HCT116 (cell line): ENCODE measurements around the gene SYDE2. TPM values are rescaled to one million over a fixed set of nuclear protein-coding genes. Genes with fewer than 3 reads are reported as not detected.

Experiments
- ATAC-seq: fragments of 200-7000 bp; cut with Tn5 transposase; 2 replicates; pipeline ENCODE4 v1.9.1; 2020; ENCODE audit warnings: mild to moderate bottlenecking, moderate library complexity
- BruUV-seq: library from RNA; stranded (reverse); fragments of 400-500 nt; replicated peaks from 2 replicates; lab custom pipeline; 2021; lab: Mats Ljungman, UMichigan
- CTCF ChIA-PET: fragments of 300-600 bp; sonication (Branson Sonifier 250); formaldehyde crosslinking; loops from one replicate; lab custom pipeline; 2021; ENCODE audit warnings: antibody characterized with exemption; lab: Charles Lee
- POLR2A ChIA-PET: fragments of 300-600, 350-600 bp; sonication (Branson Sonifier 250); formaldehyde crosslinking; loops from one replicate; lab custom pipeline; 2021; ENCODE audit warnings: antibody characterized with exemption; lab: Charles Lee
- RAD21 ChIA-PET, 2 experiments: fragments of 300-600 bp; sonication (Branson Sonifier 250); formaldehyde crosslinking; loops; one replicate each; lab custom pipeline; 2023; ENCODE audit warnings: low total read pairs in 2 of 2; ENCODE audit not compliant: uncharacterized antibody in 2 of 2, unreplicated experiment in 2 of 2, low non-redundant PET in 1 of 2; lab: Charles Lee
- DNase-seq: peaks from one replicate; pipeline ENCODE4 v3.0.0-alpha.2; 2010; ENCODE audit warnings: low read depth, low spot score
- H2AFZ ChIP-seq: fragments of 200-600 bp; shearing (Covaris generic), sonication (generic); 2 replicates; pipeline ENCODE4 v1.6.1; 2017; ENCODE audit warnings: low read depth, mixed run types, mixed read lengths, antibody characterized with exemption, low read length; ENCODE audit not compliant: poor library complexity, severe bottlenecking
- H3K27ac ChIP-seq: 2 replicates; pipeline ENCODE4 v1.5.1; 2012; ENCODE audit warnings: low read depth, low read length
- H3K27me3 ChIP-seq: fragments of 200-600 bp; sonication (generic); 2 replicates; pipeline ENCODE4 v1.6.1; 2016; ENCODE audit warnings: mixed run types, low read length, mixed read lengths; ENCODE audit not compliant: insufficient read depth
- H3K36me3 ChIP-seq, 2 experiments: fragments of 200-500 bp in 1 of 2; fragments of 200-600 bp in 1 of 2; sonication (Bioruptor generic) in 1 of 2; sonication (generic) in 1 of 2; 2 replicates each; pipeline versions ENCODE4 v1.5.1 to v1.6.1; 2014 to 2016; ENCODE audit warnings: low read length in 2 of 2, inconsistent platforms in 1 of 2, mixed read lengths in 1 of 2, mixed run types in 1 of 2; ENCODE audit not compliant: insufficient read depth in 2 of 2, control insufficient read depth in 1 of 2
- H3K4me1 ChIP-seq, 2 experiments: fragments of 200-600 bp in 1 of 2; sonication (generic) in 1 of 2; 2 replicates each; pipeline versions ENCODE4 v1.5.1 to v1.6.1; 2012 to 2017; ENCODE audit warnings: low read length in 2 of 2, inconsistent platforms in 1 of 2, mild to moderate bottlenecking in 1 of 2, mixed read lengths in 1 of 2, mixed run types in 1 of 2, moderate library complexity in 1 of 2; ENCODE audit not compliant: insufficient read depth in 2 of 2, control insufficient read depth in 1 of 2
- H3K4me2 ChIP-seq: fragments of 200-600 bp; sonication (generic); 2 replicates; pipeline ENCODE4 v1.6.1; 2017; ENCODE audit warnings: mixed run types, low read length, mixed read lengths
- H3K4me3 ChIP-seq, 2 experiments: fragments of 200-600 bp in 1 of 2; sonication (generic) in 1 of 2; replicated peaks in 1 of 2; 2 replicates each; pipeline ENCODE4 v1.5.1; 2011 to 2016; ENCODE audit warnings: low read length in 2 of 2, control low read depth in 1 of 2, low read depth in 1 of 2, mild to moderate bottlenecking in 1 of 2, mixed read lengths in 1 of 2, mixed run types in 1 of 2
- H3K79me2 ChIP-seq: fragments of 200-600 bp; sonication (generic); 2 replicates; pipeline ENCODE4 v1.6.1; 2017; ENCODE audit warnings: mild to moderate bottlenecking, mixed run types, low read length, moderate library complexity, mixed read lengths; ENCODE audit not compliant: insufficient read depth
- H3K9ac ChIP-seq: fragments of 200-600 bp; sonication (generic); 2 replicates; pipeline ENCODE4 v1.6.1; 2016; ENCODE audit warnings: low read length, mixed read lengths
- H3K9me2 ChIP-seq: fragments of 200-600 bp; sonication (generic), shearing (Covaris generic); 2 replicates; pipeline ENCODE4 v1.6.1; 2017; ENCODE audit warnings: mixed run types, mild to moderate bottlenecking, moderate library complexity; ENCODE audit not compliant: insufficient read depth
- H3K9me3 ChIP-seq, 2 experiments: fragments of 200-500 bp in 1 of 2; fragments of 200-600 bp in 1 of 2; sonication (Bioruptor generic) in 1 of 2; sonication (generic) in 1 of 2; 2 replicates each; pipeline ENCODE4 v1.6.1; 2014 to 2017; ENCODE audit warnings: low read length in 2 of 2, mixed read lengths in 2 of 2, inconsistent platforms in 1 of 2, low read depth in 1 of 2, mild to moderate bottlenecking in 1 of 2, mixed run types in 1 of 2, moderate library complexity in 1 of 2; ENCODE audit not compliant: control insufficient read depth in 1 of 2, insufficient read depth in 1 of 2
- H4K20me1 ChIP-seq: fragments of 200-600 bp; sonication (generic), shearing (Covaris generic); 2 replicates; pipeline ENCODE4 v1.6.1; 2017; ENCODE audit warnings: mixed run types, mild to moderate bottlenecking, moderate library complexity; ENCODE audit not compliant: insufficient read depth
- ATF3 ChIP-seq: IDR thresholded peaks from 2 replicates; pipeline ENCODE4 v1.6.1; 2012
- CEBPB ChIP-seq: IDR thresholded peaks from 2 replicates; pipeline ENCODE4 v1.6.1; 2012; ENCODE audit warnings: low read depth
- EZH2 ChIP-seq: fragments of 200-600 bp; sonication (generic); IDR thresholded peaks from 2 replicates; pipeline ENCODE4 v1.6.1; 2017; ENCODE audit warnings: antibody characterized with exemption, mixed run types
- EZH2phosphoT487 ChIP-seq: fragments of 200-600 bp; IDR thresholded peaks from 2 replicates; pipeline ENCODE4 v1.6.1; 2018; ENCODE audit warnings: antibody characterized with exemption, borderline replicate concordance
- FOSL1 ChIP-seq: IDR thresholded peaks from 2 replicates; pipeline ENCODE4 v1.6.1; 2012; ENCODE audit warnings: low read depth
- JUND ChIP-seq: IDR thresholded peaks from 2 replicates; pipeline ENCODE4 v1.6.1; 2012
- POLR2A ChIP-seq: IDR thresholded peaks from 2 replicates; pipeline ENCODE4 v1.7.0; 2011; ENCODE audit warnings: borderline replicate concordance; ENCODE audit not compliant: insufficient read depth, insufficient read length; ENCODE audit errors: extremely low read depth
- POLR2AphosphoS5 ChIP-seq: IDR thresholded peaks from 2 replicates; pipeline ENCODE4 v1.6.1; 2011; ENCODE audit warnings: mild to moderate bottlenecking, low read depth, low read length, moderate library complexity
- SP1 ChIP-seq: IDR thresholded peaks from 2 replicates; pipeline ENCODE4 v1.6.1; 2012; ENCODE audit warnings: low read depth
- SRF ChIP-seq: IDR thresholded peaks from 2 replicates; pipeline ENCODE4 v1.6.1; 2012; ENCODE audit warnings: low read depth
- YY1 ChIP-seq: IDR thresholded peaks from 2 replicates; pipeline ENCODE4 v1.6.1; 2011; ENCODE audit warnings: low read length, low read depth, moderate library complexity, mild to moderate bottlenecking; ENCODE audit not compliant: insufficient replicate concordance; ENCODE audit errors: extremely low read depth
- ZFX ChIP-seq: fragments of 450-650 bp; IDR thresholded peaks from 2 replicates; pipeline ENCODE4 v1.6.1; 2017
- intact Hi-C: fragments of 100-400 bp; cut with micrococcal nuclease; formaldehyde crosslinking; loops from 2 replicates; pipeline ENCODE4 v1.10.0; 2022
- total RNA-seq: library from RNA; stranded (reverse); gene quantifications from one replicate; pipeline ENCODE4 v1.2.1, GENCODE V29; 2021; ENCODE audit not compliant: unreplicated experiment
- TF ChIP-seq, protein P1 (sequence below): IDR thresholded peaks from 2 replicates; pipeline ENCODE4 v1.6.1; 2012; ENCODE audit warnings: low read depth
- TF ChIP-seq, protein P2 (sequence below): IDR thresholded peaks from 2 replicates; pipeline ENCODE4 v1.6.1; 2011; ENCODE audit warnings: mild to moderate bottlenecking, low read length, moderate library complexity; ENCODE audit not compliant: insufficient replicate concordance; ENCODE audit errors: extremely low read depth

SYDE2 gene
- total RNA-seq, 1 experiment from 2014 or later, result 5.3 TPM

- Histone ChIP-seq H3K9ac (no peak overlapping the region), H3K4me1 (no peaks in the 10 kb centered on the region), H3K4me2 (no peak overlapping the region), H4K20me1 (no peaks in the 10 kb centered on the region), H3K9me2 (no peaks in the 10 kb centered on the region), H3K4me3 (no peak overlapping the region), H3K27ac (no peak overlapping the region), H3K79me2 (peaks cover 16% of the 10 kb centered on the region), H3K36me3 (no peaks in the 10 kb centered on the region), H2AFZ (no peak overlapping the region), H3K9me3 (no peaks in the 10 kb centered on the region), H3K27me3 (no peaks in the 10 kb centered on the region)
- CTCF ChIA-PET, result no interaction called here
- TF ChIP-seq SRF, result no peak
- no peak for TF ChIP-seq ATF3
- no peak for TF ChIP-seq YY1
- TF ChIP-seq CEBPB, result no peak
- TF ChIP-seq FOSL1, result no peak
- TF ChIP-seq JUND, result no peak
- TF ChIP-seq, protein P1, sequence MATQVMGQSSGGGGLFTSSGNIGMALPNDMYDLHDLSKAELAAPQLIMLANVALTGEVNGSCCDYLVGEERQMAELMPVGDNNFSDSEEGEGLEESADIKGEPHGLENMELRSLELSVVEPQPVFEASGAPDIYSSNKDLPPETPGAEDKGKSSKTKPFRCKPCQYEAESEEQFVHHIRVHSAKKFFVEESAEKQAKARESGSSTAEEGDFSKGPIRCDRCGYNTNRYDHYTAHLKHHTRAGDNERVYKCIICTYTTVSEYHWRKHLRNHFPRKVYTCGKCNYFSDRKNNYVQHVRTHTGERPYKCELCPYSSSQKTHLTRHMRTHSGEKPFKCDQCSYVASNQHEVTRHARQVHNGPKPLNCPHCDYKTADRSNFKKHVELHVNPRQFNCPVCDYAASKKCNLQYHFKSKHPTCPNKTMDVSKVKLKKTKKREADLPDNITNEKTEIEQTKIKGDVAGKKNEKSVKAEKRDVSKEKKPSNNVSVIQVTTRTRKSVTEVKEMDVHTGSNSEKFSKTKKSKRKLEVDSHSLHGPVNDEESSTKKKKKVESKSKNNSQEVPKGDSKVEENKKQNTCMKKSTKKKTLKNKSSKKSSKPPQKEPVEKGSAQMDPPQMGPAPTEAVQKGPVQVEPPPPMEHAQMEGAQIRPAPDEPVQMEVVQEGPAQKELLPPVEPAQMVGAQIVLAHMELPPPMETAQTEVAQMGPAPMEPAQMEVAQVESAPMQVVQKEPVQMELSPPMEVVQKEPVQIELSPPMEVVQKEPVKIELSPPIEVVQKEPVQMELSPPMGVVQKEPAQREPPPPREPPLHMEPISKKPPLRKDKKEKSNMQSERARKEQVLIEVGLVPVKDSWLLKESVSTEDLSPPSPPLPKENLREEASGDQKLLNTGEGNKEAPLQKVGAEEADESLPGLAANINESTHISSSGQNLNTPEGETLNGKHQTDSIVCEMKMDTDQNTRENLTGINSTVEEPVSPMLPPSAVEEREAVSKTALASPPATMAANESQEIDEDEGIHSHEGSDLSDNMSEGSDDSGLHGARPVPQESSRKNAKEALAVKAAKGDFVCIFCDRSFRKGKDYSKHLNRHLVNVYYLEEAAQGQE, result no peak
- no peak for TF ChIP-seq SP1
- TF ChIP-seq ZFX, result no peak
- TF ChIP-seq POLR2A, result no peak
- TF ChIP-seq, protein P2, sequence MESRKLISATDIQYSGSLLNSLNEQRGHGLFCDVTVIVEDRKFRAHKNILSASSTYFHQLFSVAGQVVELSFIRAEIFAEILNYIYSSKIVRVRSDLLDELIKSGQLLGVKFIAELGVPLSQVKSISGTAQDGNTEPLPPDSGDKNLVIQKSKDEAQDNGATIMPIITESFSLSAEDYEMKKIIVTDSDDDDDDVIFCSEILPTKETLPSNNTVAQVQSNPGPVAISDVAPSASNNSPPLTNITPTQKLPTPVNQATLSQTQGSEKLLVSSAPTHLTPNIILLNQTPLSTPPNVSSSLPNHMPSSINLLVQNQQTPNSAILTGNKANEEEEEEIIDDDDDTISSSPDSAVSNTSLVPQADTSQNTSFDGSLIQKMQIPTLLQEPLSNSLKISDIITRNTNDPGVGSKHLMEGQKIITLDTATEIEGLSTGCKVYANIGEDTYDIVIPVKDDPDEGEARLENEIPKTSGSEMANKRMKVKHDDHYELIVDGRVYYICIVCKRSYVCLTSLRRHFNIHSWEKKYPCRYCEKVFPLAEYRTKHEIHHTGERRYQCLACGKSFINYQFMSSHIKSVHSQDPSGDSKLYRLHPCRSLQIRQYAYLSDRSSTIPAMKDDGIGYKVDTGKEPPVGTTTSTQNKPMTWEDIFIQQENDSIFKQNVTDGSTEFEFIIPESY, result no peak
- no peak for TF ChIP-seq POLR2AphosphoS5
- TF ChIP-seq EZH2phosphoT487, result no peak
- TF ChIP-seq EZH2, result no peak
- RAD21 ChIA-PET, result interaction anchor here in 1 of 2 experiments (0.6 kb wide), 1 partner anchor 370 kb away, joined by 3 read pairs; no protein-coding TSS in a partner anchor
- no TSS peak for BruUV-seq
- no peak for DNase-seq
- intact Hi-C loops, result no loop called here
- no peak for ATAC-seq
- POLR2A ChIA-PET, result no interaction called here
Observed at GRCh38 chr1:85189120-85189519, 11.7 kb downstream of the SYDE2 start.
